ENCODE data around the gene RASSF4.

RASSF4 gene

GRCh38 chr10:44959247-44960087, at the start of gene RASSF4:
Gene RASSF4 (plus strand): TSS chr10:44959802. CDS start chr10:44970203, 10,401 bp downstream.
- Mint-ChIP-seq H3K4me3 (peak within 1 kb of the TSS; percentile 86), H3K27ac (peak within 1 kb of the TSS; percentile 75), H3K9me3 (peaks cover 3% of the 10 kb centered on the region), H3K36me3 (ENCODE audit: low read depth) (peaks cover 21% of the 10 kb centered on the region), H3K27me3 (no peaks in the 10 kb centered on the region), H3K4me1 (ENCODE audit: low read depth) (peaks cover 23% of the 10 kb centered on the region)
- peak; percentile 97 for DNase-seq

GRCh38 chr10:44909910-44910309, 49.7 kb upstream of the RASSF4 start:
- peaks cover 15% of the 10 kb centered on the region for H3K4me1 Mint-ChIP-seq (ENCODE audit: low read depth)
- no peaks in the 10 kb centered on the region for H3K27me3 Mint-ChIP-seq
- no peaks in the 10 kb centered on the region for H3K9me3 Mint-ChIP-seq
- H3K36me3 Mint-ChIP-seq (ENCODE audit: low read depth), result no peaks in the 10 kb centered on the region
- DNase-seq, result no peak
- no peak overlapping the region for H3K27ac Mint-ChIP-seq
- H3K4me3 Mint-ChIP-seq, result no peak overlapping the region

GRCh38 chr10:44910602-44911001, 49.0 kb upstream of the RASSF4 start:
- H3K27ac Mint-ChIP-seq, result no peak overlapping the region
- no peak for DNase-seq
- H3K9me3 Mint-ChIP-seq, result no peaks in the 10 kb centered on the region
- no peaks in the 10 kb centered on the region for H3K36me3 Mint-ChIP-seq (ENCODE audit: low read depth)
- H3K27me3 Mint-ChIP-seq, result no peaks in the 10 kb centered on the region
- no peak overlapping the region for H3K4me3 Mint-ChIP-seq
- H3K4me1 Mint-ChIP-seq (ENCODE audit: low read depth), result peaks cover 15% of the 10 kb centered on the region

GRCh38 chr10:44911081-44911540, 48.5 kb upstream of the RASSF4 start, which contains the start of gene TMEM72:
Gene TMEM72 (plus strand): TSS chr10:44911337. CDS start chr10:44911513, 176 bp downstream.
- Mint-ChIP-seq H3K27ac (no peak within 1 kb of the TSS), H3K4me3 (no peak within 1 kb of the TSS), H3K27me3 (no peaks in the 10 kb centered on the region), H3K9me3 (no peaks in the 10 kb centered on the region), H3K4me1 (ENCODE audit: low read depth) (peaks cover 15% of the 10 kb centered on the region), H3K36me3 (ENCODE audit: low read depth) (no peaks in the 10 kb centered on the region)
- DNase-seq, result no peak

GRCh38 chr10:44911951-44912350, 47.7 kb upstream of the RASSF4 start:
- H3K27me3 Mint-ChIP-seq, result no peaks in the 10 kb centered on the region
- no peaks in the 10 kb centered on the region for H3K9me3 Mint-ChIP-seq
- H3K4me3 Mint-ChIP-seq, result no peak overlapping the region
- H3K4me1 Mint-ChIP-seq (ENCODE audit: low read depth), result peaks cover 15% of the 10 kb centered on the region
- H3K27ac Mint-ChIP-seq, result no peak overlapping the region
- no peak for DNase-seq
- no peaks in the 10 kb centered on the region for H3K36me3 Mint-ChIP-seq (ENCODE audit: low read depth)

- Mint-ChIP-seq H3K4me3 (no peak overlapping the region), H3K27ac (peak overlapping the region; percentile 63), H3K9me3 (no peaks in the 10 kb centered on the region), H3K27me3 (no peaks in the 10 kb centered on the region), H3K4me1 (ENCODE audit: low read depth) (peaks cover 15% of the 10 kb centered on the region), H3K36me3 (ENCODE audit: low read depth) (no peaks in the 10 kb centered on the region)
- DNase-seq, result peak; percentile 40
These were observed 46.1 kb upstream of the RASSF4 start for GRCh38 chr10:44913350-44914081.

GRCh38 chr10:44914891-44915290, 44.7 kb upstream of the RASSF4 start:
- DNase-seq, result no peak
- Mint-ChIP-seq H3K27me3 (no peaks in the 10 kb centered on the region), H3K9me3 (no peaks in the 10 kb centered on the region), H3K27ac (no peak overlapping the region), H3K4me1 (ENCODE audit: low read depth) (peaks cover 15% of the 10 kb centered on the region), H3K4me3 (no peak overlapping the region), H3K36me3 (ENCODE audit: low read depth) (no peaks in the 10 kb centered on the region)

- Mint-ChIP-seq H3K9me3 (no peaks in the 10 kb centered on the region), H3K27ac (no peak overlapping the region), H3K27me3 (no peaks in the 10 kb centered on the region), H3K36me3 (ENCODE audit: low read depth) (no peaks in the 10 kb centered on the region), H3K4me3 (no peak overlapping the region), H3K4me1 (ENCODE audit: low read depth) (peaks cover 15% of the 10 kb centered on the region)
- DNase-seq, result no peak
These were observed 43.2 kb upstream of the RASSF4 start for GRCh38 chr10:44916429-44916828.

GRCh38 chr10:44917848-44918247, 41.8 kb upstream of the RASSF4 start:
- Mint-ChIP-seq H3K27me3 (no peaks in the 10 kb centered on the region), H3K9me3 (no peaks in the 10 kb centered on the region), H3K4me1 (ENCODE audit: low read depth) (peaks cover 15% of the 10 kb centered on the region), H3K27ac (no peak overlapping the region), H3K36me3 (ENCODE audit: low read depth) (no peaks in the 10 kb centered on the region), H3K4me3 (no peak overlapping the region)
- no peak for DNase-seq

GRCh38 chr10:44920252-44920651, 39.4 kb upstream of the RASSF4 start:
- H3K4me1 Mint-ChIP-seq (ENCODE audit: low read depth), result no peaks in the 10 kb centered on the region

GRCh38 chr10:44921061-44921460, 38.5 kb upstream of the RASSF4 start:
- Mint-ChIP-seq H3K9me3 (no peaks in the 10 kb centered on the region), H3K27ac (no peak overlapping the region), H3K4me1 (ENCODE audit: low read depth) (no peaks in the 10 kb centered on the region)

More at GRCh38 chr10:44920252-44920651, 39.4 kb upstream of the RASSF4 start:
- no peak for DNase-seq
- Mint-ChIP-seq H3K4me3 (no peak overlapping the region), H3K9me3 (no peaks in the 10 kb centered on the region), H3K36me3 (ENCODE audit: low read depth) (no peaks in the 10 kb centered on the region), H3K27ac (no peak overlapping the region), H3K27me3 (no peaks in the 10 kb centered on the region)

GRCh38 chr10:44921506-44921905, 38.1 kb upstream of the RASSF4 start:
- Mint-ChIP-seq H3K9me3 (no peaks in the 10 kb centered on the region), H3K27ac (no peak overlapping the region), H3K4me1 (ENCODE audit: low read depth) (no peaks in the 10 kb centered on the region), H3K4me3 (no peak overlapping the region), H3K27me3 (no peaks in the 10 kb centered on the region), H3K36me3 (ENCODE audit: low read depth) (no peaks in the 10 kb centered on the region)
- DNase-seq, result no peak

More at GRCh38 chr10:44921061-44921460, 38.5 kb upstream of the RASSF4 start:
- H3K36me3 Mint-ChIP-seq (ENCODE audit: low read depth), result no peaks in the 10 kb centered on the region
- H3K27me3 Mint-ChIP-seq, result no peaks in the 10 kb centered on the region
- H3K4me3 Mint-ChIP-seq, result no peak overlapping the region
- no peak for DNase-seq

- no peak for DNase-seq
- no peaks in the 10 kb centered on the region for H3K9me3 Mint-ChIP-seq
- no peaks in the 10 kb centered on the region for H3K36me3 Mint-ChIP-seq (ENCODE audit: low read depth)
- no peak overlapping the region for H3K4me3 Mint-ChIP-seq
- no peaks in the 10 kb centered on the region for H3K27me3 Mint-ChIP-seq
- no peaks in the 10 kb centered on the region for H3K4me1 Mint-ChIP-seq (ENCODE audit: low read depth)
- no peak overlapping the region for H3K27ac Mint-ChIP-seq
These were observed 37.6 kb upstream of the RASSF4 start for GRCh38 chr10:44922021-44922420.

- Mint-ChIP-seq H3K4me1 (ENCODE audit: low read depth) (no peaks in the 10 kb centered on the region), H3K27ac (no peak overlapping the region), H3K9me3 (no peaks in the 10 kb centered on the region), H3K36me3 (ENCODE audit: low read depth) (no peaks in the 10 kb centered on the region), H3K27me3 (no peaks in the 10 kb centered on the region), H3K4me3 (no peak overlapping the region)
- no peak for DNase-seq
These were observed 36.6 kb upstream of the RASSF4 start for GRCh38 chr10:44922796-44923545.

All from activated T-cell treated with anti-CD3 and anti-CD28 coated beads, Interleukin-2, amount 50 U/mL, for 24 hours (primary cell).